Ureter (tissue), 1 donor: ENCODE measurements around the gene POLR3A. TPM values are rescaled to one million over a fixed set of nuclear protein-coding genes. Genes with fewer than 3 reads are reported as not detected.

ENCODE experiments used
- total RNA-seq: library from RNA; stranded (reverse); gene quantifications from one replicate; pipeline ENCODE4 v1.2.4, GENCODE V29; 2023
- donor health status: DM: yes; HTN: yes; CAD: no.

The POLR3A gene
- total RNA-seq, 1 donor from 2014 or later = 20.6 TPM

Other genes with a start within 250 kb of the POLR3A start
- 75.7 TPM for gene DLG5, start 102.8 kb downstream of the POLR3A start, total RNA-seq
- gene RPS24, start 4.3 kb upstream of the POLR3A start, total RNA-seq = 2,044 TPM